ENCODE data around the gene CCDC47.
A peak's percentile ranks its signal among the peaks of the same experiment; 100 is the strongest.

The CCDC47 gene

DNA sequence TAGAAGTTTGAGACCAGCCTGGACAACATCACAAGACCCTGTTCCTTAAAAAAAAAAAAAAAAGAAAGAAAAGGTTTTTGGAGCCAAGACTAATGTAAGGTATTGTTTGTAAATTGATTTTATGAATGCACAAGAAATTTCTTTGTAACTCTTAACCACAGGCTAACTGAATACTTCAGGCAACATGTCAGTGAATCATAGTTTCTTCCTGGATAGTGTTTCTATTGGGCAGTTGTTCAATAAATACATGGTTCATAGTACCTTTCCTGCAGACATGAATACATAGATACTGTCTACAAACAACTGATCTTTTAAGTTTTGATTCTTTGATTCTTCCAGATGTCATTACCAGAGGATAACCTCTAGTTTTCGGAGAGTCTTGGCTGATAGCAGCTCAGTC is 12.2 kb upstream of the CCDC47 start:
- DNase-seq (ENCODE audit: low spot score): no peak

DNA sequence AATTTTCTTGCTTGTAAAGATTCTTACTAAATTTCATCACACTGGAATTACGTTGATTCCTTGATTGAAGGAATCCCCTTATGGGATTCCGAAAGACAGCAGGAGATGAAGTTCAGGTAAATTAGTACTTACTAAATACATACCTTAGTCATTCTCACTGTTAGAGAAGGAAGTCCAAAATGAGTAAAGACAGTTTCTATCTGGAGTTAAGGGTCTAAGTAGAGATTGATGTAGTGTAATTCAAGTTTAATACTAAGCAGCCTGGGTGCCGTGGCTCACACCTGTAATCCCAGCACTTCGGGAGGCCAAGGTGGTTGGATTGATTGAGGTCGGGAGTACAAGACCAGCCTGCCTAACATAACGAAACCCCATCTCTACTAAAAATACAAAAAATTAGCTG is 10.1 kb upstream of the CCDC47 start:
- no peak for DNase-seq (ENCODE audit: low spot score)

DNA sequence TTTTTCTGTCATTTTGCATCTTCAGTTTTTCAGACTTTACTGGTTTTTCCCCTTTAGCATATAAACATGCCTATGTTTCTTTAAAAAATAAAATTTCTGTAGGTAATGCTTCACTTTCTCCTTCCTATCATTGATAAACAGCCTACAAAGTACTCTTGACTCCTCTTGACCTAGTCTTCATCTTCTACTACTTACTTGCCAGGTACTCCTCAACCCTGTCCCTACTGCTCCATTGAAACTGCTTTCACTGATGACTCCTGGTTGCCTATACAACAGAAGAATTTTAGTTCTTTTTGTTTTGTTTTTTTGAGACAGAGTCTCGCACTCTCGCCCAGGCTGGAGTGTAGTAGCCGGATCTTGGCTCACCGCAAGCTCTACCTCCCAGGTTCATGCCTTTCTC is 7.5 kb upstream of the CCDC47 start:
- no peak for DNase-seq (ENCODE audit: low spot score)

DNA sequence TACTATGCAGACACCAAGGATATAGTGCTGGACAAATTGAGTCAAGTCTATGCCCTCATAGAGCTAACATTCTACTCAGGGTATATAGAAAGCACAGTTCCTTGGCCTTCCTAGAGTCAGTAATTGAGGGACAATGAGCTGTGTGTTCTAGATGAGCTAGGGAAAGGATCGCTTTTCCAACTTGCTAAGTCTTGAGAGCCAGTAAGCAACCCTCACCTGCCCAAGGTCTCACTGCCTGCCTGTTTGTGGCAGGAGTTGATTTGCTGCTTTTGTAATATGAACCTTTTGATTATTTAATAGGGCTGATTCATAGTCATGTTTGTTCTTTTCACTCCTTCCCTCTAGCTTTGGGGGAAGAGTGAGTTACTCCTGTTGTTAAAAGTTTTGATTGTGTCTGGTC is 7.1 kb upstream of the CCDC47 start:
- DNase-seq (ENCODE audit: low spot score): no peak

DNA sequence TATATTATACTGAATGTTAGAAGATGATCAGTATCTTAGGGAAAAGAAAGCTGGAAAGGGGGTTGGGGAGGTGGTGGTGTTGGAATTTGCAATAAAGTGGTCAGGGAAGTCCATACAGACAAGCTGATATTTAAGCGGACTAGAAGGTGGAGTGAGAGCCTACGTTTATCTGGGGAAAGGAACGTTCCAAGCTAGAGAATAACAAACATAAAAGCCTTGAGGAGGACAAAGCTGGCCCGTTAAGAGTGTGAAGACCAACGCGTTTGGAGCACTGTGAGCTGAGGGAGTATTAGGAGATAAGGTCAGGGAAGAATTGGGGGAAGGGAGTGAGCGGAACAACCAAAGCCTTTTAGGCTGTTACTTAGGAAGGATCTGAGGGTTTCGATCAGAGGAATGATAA is 2.0 kb upstream of the CCDC47 start:
- DNase-seq (ENCODE audit: low spot score): no peak

DNA sequence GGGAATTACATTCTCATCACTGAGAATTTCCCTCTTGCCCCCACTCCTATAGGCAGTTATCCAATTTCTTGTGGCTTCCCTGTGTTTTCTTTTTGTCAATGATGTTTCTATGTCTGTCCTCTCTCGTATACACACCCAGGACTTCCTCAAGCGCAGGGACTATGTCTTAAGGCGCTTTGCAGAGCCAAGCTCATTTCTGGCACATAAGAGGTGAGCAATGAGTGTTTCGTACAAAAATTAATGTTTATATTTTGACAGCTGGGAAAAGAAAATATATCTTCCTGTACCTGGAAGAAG is 1.5 kb upstream of the CCDC47 start:
- DNase-seq (ENCODE audit: low spot score): no peak

DNA sequence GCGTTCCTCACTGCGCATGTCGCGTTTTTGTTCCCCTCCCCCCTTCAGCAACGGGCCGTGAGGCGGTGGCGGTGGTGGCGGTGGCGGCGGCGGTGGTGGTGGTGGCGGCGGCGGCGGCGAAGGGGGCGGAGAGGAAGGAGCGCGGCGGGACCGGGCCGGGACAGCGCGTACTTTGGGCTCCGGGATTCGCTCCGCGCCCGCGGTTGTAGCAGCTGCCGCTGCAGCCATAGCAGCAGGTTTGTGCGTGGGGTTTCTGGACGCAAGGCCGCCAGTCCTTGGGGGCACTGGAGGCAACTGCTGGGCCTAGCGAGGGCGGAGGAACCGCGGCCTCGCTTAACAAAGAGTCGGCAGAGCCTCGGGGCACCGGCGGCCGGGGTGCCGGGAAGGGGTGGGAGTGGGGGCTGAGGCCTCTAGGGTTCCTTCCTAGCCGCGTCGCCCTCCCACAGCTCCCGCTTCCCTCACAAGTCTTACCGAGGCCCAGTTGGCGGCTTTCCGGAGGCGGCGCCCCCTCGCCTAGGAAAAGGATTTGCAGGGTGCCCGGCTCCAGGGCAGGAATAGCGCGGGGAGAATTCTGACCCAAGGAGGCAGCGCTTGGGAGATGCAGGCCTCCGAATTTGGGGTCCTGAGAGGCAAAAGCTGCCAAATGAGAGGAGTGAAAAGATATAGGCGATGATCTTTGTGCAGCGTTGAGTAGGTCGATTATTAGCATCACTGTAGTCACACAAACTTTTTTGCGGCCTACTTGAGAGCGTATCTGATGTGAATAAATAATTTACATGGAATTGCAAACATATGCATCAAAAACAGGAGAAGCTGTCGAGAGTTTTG is 958 bp upstream of the CCDC47 start, which contains the start of gene DDX42:
DDX42 (plus strand) TSS at position 30 of the 828 bp plus-strand sequence. CDS start 12,880 bp downstream, outside the sequence.
- no peak for DNase-seq (ENCODE audit: low spot score)

DNA sequence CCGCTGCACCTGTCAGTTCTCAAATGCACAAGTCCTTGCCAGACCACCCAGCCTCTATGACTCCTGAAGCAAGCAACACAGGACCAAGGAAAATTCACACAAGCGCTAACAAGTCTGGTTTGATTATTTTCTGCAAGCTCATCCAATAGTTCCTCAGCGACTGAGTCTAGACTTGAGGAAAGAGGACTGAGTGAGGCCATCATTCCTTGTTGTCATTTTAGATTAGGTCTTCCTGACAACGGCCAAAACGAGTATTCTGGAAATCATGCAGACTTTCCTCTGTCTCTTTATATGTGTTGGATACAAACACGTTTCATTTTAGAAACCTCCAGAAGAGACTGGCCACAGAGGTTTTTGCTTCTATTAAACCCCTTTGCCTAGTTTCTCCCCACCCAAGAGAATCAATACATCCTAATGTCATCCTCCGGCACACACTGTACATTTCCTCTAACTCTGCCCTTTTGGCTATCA is 561 bp downstream of the CCDC47 start:
- DNase-seq (ENCODE audit: low spot score): peak; percentile 74

DNA sequence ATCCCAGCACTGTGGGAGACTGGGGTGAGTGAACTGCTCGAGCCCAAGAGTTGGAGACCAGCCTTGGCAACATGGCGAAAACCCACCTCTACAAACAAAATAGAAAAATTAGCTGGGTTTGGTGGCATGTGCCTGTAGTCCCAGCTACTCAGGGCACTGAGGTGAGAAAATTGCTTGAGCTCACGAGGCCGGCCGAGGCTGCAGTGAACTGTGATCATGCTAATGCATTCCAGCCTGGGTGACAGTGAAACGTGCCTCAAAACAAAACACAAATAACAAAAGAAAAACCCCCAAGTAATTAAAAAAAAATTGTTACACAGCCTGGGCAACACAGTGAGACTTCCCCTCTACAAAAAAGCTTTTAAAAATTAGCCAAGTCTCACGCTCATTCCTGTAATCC is 5.0 kb downstream of the CCDC47 start:
- no peak for DNase-seq (ENCODE audit: low spot score)

DNA sequence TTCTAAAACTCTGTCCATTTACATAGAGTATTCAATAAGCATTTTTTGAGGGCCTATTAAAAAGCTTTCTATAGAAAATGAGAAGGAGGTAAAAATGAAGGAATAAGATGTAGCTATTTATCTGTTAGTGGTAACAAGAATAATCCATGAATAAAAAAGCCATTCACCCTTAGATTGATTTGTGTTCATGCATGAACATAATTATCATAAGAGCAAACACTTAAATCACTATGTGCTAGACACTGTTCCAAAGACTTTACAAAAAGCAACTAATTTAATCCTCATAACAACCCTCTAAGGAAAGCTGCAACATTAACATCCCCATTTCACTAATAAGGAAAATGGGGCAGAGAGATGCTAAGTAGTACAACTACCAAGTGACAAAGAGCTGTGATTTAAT is 6.6 kb downstream of the CCDC47 start:
- DNase-seq (ENCODE audit: low spot score): no peak

DNA sequence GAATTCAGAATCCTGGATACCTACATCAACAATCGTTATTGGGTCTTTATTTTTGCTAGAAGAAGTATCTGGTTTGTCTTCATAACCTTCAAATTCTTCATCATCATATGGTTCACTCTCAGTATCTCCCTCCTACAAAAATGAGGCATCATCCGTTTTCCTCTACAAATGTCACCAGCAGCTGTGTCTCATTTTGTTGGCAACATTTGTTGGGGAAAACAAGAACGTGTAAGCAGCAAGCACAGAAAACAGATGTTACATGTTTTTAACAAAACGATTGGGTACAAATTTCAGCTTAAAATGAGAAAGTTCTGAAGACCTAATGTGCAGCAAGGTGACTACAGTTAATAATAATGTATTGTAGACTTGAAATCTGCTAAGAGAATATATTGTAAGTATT is 8.7 kb downstream of the CCDC47 start:
- no peak for DNase-seq (ENCODE audit: low spot score)

DNA sequence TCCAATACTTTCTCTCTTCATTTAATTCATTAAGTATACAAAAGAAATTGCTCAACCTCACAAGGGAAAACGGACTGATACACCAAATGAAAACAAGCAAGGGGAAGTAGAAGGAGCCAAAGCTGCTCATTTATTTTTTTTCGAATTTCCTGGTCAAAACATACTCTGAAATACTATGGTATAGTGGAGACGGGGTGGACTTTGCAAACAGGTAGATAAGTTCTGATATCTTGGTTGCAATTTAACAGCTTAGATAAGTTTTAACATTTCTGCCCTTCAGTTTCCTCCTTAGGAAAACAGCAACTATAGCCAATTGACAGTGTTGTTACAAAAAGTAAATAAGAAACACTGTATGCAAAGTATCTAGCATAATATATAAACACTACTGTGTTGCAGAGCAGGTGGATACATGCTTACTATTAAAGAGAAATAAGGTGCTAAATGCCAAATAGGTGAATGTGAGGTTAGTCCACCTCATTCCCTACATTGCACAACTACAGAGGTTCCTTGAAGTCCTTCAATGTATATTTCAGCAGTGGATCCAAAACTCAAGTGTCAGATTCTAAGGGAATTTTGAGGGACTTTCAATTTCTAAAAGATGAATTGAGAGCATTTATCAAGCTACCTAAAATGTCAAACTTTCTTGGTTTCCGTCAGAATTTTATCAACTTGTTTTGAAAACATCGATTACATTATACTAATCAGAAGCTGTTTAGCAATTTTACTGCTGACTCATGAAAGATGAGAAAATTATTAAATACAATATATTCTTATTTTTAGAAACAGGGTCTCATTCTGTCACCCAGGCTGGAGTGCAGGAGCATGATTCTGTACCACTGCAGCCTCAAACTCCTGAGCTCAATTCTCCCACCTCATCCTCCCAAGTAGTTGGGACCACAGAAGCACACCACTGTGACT is 11.0 kb downstream of the CCDC47 start:
- DNase-seq (ENCODE audit: low spot score): no peak

DNA sequence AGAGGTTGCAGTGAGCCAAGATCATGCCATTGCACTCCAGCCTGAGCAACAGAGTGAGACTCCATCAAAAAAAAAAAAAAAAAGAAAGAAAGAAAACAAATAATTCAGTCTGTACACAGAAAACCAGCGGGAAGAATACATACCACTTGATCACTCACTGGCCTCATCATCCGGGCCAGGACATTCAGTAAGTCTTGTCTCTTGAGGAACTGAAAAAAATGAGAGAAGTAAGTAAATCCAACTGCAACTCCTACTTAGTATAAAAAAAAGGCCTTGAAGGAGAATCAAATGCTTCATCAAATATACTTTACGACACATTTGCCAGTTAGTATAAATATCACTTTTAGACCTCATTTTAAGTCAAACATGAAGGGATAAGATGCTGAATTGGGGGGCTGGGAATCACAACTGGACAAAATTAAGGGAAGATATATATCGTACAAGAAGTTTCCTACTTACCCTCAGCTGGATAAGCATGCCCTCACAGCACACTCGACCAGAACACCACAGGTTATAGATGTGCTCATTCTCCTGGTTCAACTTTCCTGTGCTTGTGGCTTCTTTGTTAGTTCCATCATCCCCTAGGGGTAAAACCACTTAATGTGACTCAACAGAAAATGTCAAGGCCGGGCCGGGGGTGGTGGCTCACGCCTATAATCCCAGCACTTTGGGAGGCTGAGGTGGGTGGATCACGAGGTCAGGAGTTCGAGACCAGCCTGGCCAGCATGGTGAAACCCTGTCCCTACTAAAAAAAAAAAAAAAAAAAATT is 12.4 kb downstream of the CCDC47 start:
- DNase-seq (ENCODE audit: low spot score): no peak

DNA sequence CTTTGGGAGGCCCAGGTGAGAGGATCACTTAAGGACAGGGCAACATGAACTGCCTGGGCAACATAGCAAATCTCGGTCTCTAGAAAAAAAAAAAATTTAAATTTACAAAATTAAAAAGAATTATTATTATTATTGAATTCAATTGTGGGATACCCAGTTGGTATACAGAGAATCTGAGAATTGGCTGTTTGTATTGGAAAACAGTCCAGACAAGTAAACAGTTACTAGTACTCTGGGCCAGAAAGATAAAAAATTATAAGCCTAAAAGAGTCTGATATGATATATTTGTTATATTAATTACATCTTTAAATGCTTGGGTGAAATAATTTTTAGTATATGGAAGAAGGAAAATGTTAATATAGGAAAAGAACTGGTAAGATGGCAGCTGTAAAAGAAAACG is 15.0 kb downstream of the CCDC47 start:
- DNase-seq (ENCODE audit: low spot score): no peak

DNA sequence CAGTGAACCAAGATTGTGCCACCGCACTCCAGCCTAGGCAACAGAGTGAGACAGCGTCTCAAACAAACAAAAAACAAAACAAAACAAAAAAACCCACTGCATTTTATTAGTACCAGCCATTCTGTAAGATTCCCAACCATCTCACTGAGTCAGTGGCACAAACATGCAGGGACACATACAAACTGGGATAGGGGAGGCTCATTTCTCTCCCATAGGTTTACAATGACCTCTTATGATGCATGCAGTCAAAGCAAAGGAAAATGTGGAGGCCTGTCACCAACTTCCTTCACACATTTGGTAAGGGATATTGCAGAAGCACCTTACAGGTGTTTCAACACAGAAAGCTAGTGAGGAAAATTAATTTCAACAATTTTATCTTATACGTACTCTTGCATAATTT is 19.4 kb downstream of the CCDC47 start:
- no peak for DNase-seq (ENCODE audit: low spot score)

DNA sequence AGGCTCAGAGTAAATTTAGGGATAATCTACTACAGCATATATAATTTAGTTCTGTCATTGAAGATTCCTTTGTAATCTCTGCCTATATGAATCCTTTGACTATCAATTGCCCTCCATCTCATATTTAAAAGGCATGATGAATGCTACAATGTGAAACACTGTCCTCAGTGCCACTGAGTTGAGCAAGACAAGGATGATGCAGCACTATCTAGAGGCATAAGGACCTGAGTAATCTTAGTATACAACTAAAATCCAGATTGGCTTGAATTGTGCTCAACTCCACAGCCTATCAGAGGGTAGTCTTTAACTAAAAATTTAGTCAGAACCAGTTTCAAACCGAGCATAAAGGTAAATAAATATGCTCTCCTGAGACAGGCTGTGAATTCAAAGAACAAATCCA is 20.2 kb downstream of the CCDC47 start:
- no peak for DNase-seq (ENCODE audit: low spot score)

DNA sequence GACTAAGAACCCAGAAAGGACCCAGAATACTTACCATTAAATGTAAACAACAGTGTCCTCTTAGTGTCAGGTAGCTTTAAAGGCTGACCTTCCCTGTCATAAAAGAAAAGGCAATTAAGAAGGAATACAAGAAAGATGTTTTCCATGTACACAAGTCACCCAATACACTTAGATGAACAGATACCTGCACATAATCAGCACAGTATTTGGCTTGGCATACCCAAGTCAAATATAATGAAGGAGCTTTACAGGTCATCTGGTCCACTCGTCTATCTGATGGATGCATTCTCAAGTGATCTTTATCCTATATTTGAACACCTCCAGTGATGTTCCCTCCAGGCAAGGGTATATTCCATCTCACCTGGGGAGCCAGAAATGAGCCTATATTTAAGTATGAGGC is 20.7 kb downstream of the CCDC47 start:
- DNase-seq (ENCODE audit: low spot score): no peak

DNA sequence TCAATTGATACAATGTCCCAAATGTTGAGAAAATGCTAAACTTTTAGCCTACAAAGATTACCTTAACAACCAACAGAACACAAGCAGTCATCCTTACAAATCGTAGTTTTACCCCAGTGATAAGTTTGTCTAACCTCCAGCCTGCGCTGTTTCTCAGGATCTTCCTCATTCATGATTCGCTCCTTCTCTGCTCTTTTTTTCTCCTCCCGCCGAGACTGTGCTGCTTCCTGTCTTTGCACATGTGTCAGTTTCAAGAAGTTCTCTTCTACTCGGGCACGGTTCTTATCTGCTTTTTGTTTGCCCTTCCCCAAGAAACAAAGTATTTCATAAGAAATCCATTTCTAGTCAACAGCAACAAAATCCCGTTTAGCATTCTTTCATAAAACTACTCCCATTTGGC is 21.6 kb downstream of the CCDC47 start:
- no peak for DNase-seq (ENCODE audit: low spot score)

DNA sequence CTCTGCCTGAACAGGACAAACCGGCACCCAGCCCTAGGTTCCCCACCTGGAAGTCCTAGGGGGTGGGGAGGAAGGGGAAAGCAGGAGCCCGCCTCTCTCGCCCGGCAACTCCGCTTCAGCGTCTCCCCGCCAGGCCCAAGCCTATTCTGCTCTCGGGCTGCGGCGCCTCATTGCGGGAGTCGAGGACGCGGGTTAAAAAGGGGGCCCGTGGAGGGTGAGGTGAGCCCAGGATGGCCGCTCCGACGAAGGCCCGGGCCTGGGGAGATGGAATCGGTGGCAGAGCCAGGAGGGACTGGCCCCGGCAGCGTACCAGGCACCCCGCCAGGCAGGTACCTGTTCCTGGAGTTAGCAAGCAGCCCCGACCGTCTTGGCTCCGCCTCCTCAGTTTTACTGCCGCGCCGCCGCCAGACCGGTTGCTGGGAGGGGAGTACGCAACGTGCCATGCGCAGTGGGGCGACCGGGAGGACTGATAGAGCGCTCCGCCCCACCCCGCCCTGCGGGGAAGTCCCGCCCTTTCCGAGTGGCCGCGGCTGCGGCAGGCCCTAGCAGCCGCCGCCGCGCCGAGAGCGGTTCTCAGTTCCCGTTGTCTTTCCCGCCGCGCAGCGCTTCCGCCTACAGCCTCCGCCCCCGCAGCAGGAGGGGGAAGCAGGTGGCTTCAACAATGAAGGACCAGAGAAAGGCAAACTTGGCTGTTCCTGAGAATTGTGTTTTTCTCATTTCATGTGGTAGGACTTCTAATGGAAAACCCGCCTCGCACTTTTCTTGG is 31.8 kb downstream of the CCDC47 start, which contains the start of gene STRADA:
STRADA (minus strand) TSS at position 392 of the 766 bp plus-strand sequence. CDS start 13,430 bp downstream, outside the sequence.
- peak; percentile 99 for DNase-seq (ENCODE audit: low spot score)

DNA sequence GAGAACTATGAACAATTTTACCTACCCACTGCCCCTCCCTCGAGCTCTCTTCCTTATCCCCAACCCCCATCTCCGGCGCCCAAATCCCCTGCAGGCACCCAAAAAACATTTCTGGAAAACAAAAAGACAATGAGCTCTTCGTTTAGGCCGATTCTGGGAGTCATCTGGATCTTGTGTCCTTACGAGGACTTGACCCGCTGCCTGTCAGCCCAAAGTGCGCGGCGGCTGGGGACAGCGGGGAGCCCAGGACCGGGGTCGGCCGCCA is 32.3 kb downstream of the CCDC47 start:
- DNase-seq (ENCODE audit: low spot score): no peak

DNA sequence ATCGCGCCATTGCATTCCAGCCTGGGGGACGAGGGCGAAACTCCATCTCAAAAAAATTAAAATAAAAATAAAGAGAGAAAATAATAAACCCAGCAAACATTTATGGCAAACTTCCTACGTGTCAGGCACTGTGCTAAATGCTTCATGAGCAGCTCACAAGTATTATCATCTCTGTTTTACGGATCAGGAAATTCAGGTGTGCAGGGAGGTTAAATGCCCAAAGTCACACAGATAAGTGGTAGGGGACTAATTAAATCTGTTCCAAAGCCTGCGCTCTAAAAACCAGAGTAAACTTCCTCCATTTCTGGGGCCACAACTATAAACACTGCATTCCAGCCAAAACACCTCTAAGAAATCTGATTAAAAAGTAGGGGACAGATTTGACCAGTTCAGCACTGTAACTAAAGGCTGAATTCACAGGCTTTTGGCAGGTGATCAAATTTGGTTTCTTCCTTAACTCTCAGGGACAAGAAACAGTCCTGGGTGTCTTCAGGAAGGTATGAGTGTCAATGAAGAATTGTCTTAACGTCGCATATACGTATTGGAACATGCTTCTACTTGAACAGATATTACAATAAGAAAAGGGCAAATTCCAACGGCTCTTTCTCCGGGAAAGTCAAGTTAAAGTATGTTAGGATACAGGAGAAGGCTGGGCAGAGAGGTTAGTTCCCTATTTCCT is 32.8 kb downstream of the CCDC47 start:
- peak; percentile 46 for DNase-seq (ENCODE audit: low spot score)

All from hematopoietic multipotent progenitor cell treated with erythropoietin and hydrocortisone succinate and interleukin-3 and kit ligand, for 17 days (in vitro differentiated cells).